Measurements from ENCODE around the gene NR1D1. TPM values are rescaled to one million over a fixed set of nuclear protein-coding genes. Genes with fewer than 3 reads are reported as not detected.

The NR1D1 gene
- total and polyA plus RNA-seq, 2 of the 13 experiments (the other 11 are each of a cell fraction or from before 2014, with no cell fraction given), result 2.1 to 2.7 TPM

DNA sequence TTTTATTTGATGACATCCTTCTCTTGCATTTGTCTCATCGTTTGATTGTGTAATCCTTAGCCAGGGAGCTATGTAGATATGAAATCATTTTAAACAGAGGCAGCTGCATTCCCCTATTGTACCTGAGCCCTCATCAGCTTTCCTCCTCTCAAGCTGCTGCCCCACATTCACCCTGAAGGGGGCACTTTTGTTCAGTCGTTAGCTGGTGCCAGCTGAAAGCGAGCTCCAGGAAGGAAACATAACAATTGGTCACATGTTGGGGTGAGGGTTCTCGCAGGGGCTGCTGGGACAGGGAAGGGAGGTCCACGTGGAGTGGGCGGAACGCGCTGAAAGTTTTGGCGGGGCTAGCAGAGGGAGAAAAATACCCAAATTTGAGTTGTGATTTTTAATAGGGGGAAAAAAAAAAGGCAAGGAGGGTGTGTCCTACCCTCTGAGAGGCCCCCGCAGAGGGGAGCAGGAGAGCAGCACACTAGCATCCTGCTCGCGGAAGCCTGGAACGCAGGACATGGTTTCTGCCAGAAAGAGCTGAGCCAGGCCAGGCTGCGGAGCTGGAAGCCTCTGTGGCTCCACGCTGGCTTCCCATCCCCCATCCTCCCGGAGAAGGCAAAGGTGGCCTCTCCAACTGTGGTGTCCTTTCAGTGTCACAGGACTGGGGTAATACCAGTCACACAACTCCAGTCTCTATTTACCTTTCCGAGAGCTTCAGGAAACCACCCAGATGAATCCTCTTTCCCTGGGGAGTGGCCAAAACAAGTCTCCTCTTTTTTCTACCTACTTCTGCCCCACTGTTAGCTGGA, 12.9 kb upstream of the NR1D1 start (continued):
- TF ChIP-seq, protein P1, sequence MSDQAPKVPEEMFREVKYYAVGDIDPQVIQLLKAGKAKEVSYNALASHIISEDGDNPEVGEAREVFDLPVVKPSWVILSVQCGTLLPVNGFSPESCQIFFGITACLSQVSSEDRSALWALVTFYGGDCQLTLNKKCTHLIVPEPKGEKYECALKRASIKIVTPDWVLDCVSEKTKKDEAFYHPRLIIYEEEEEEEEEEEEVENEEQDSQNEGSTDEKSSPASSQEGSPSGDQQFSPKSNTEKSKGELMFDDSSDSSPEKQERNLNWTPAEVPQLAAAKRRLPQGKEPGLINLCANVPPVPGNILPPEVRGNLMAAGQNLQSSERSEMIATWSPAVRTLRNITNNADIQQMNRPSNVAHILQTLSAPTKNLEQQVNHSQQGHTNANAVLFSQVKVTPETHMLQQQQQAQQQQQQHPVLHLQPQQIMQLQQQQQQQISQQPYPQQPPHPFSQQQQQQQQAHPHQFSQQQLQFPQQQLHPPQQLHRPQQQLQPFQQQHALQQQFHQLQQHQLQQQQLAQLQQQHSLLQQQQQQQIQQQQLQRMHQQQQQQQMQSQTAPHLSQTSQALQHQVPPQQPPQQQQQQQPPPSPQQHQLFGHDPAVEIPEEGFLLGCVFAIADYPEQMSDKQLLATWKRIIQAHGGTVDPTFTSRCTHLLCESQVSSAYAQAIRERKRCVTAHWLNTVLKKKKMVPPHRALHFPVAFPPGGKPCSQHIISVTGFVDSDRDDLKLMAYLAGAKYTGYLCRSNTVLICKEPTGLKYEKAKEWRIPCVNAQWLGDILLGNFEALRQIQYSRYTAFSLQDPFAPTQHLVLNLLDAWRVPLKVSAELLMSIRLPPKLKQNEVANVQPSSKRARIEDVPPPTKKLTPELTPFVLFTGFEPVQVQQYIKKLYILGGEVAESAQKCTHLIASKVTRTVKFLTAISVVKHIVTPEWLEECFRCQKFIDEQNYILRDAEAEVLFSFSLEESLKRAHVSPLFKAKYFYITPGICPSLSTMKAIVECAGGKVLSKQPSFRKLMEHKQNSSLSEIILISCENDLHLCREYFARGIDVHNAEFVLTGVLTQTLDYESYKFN (CRISPR knock-in tag; conservative IDR thresholded peaks at IDR 0.05), result peak; percentile 89
- TF ChIP-seq, protein P2, sequence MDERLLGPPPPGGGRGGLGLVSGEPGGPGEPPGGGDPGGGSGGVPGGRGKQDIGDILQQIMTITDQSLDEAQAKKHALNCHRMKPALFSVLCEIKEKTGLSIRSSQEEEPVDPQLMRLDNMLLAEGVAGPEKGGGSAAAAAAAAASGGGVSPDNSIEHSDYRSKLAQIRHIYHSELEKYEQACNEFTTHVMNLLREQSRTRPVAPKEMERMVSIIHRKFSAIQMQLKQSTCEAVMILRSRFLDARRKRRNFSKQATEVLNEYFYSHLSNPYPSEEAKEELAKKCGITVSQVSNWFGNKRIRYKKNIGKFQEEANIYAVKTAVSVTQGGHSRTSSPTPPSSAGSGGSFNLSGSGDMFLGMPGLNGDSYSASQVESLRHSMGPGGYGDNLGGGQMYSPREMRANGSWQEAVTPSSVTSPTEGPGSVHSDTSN (CRISPR knock-in tag; IDR thresholded peaks at IDR 0.05), result peak; percentile 21; the same call in 1 of the 2 replicates
- TF ChIP-seq HDAC1 (CRISPR knock-in tag; IDR thresholded peaks at IDR 0.05), result peak; percentile 95
- TF ChIP-seq ZNF652 (CRISPR knock-in tag; IDR thresholded peaks at IDR 0.05; ENCODE audit: borderline replicate concordance, low read depth), result no peak; the same call in 1 of the 2 replicates
- peak; percentile 68; the same call in 1 of the 2 replicates for TF ChIP-seq AKAP8 (CRISPR knock-in tag; IDR thresholded peaks at IDR 0.05)
- no peak for TF ChIP-seq TAF15 (IDR thresholded peaks at IDR 0.05; ENCODE audit: low read depth, low read length, poor library complexity, severe bottlenecking)
- TF ChIP-seq, protein P3, sequence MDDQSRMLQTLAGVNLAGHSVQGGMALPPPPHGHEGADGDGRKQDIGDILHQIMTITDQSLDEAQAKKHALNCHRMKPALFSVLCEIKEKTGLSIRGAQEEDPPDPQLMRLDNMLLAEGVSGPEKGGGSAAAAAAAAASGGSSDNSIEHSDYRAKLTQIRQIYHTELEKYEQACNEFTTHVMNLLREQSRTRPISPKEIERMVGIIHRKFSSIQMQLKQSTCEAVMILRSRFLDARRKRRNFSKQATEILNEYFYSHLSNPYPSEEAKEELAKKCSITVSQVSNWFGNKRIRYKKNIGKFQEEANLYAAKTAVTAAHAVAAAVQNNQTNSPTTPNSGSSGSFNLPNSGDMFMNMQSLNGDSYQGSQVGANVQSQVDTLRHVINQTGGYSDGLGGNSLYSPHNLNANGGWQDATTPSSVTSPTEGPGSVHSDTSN (CRISPR knock-in tag; IDR thresholded peaks at IDR 0.05; ENCODE audit: borderline replicate concordance), result peak; percentile 43; the same call in 1 of the 2 replicates
- no peak for TF ChIP-seq ZNF101 (CRISPR knock-in tag; IDR thresholded peaks at IDR 0.05; ENCODE audit: borderline replicate concordance, low read depth)
- TF ChIP-seq SRSF9 (IDR thresholded peaks at IDR 0.05; ENCODE audit: borderline replicate concordance, insufficient read depth, low read depth, low read length, poor library complexity, severe bottlenecking), result no peak
- peak; percentile 97; the same call in 1 of the 2 replicates for TF ChIP-seq ZNF670 (CRISPR knock-in tag; IDR thresholded peaks at IDR 0.05; ENCODE audit: borderline replicate concordance)
- TF ChIP-seq KDM5A (IDR thresholded peaks at IDR 0.05; ENCODE audit: borderline replicate concordance, low read length), result no peak
- 0 out of 2 replicates have a peak, but pooled peaks have one; percentile 59 for TF ChIP-seq WIZ (CRISPR knock-in tag; IDR thresholded peaks at IDR 0.05)
- TF ChIP-seq ZNF841 (CRISPR knock-in tag; IDR thresholded peaks at IDR 0.05; ENCODE audit: borderline replicate concordance), result no peak
- TF ChIP-seq ZNF207 (IDR thresholded peaks at IDR 0.05; ENCODE audit: borderline replicate concordance), result no peak
- peak; percentile 48; the same call in 1 of the 2 replicates for TF ChIP-seq ZNF83 (CRISPR knock-in tag; IDR thresholded peaks at IDR 0.05; ENCODE audit: borderline replicate concordance)
- TF ChIP-seq, protein P4, sequence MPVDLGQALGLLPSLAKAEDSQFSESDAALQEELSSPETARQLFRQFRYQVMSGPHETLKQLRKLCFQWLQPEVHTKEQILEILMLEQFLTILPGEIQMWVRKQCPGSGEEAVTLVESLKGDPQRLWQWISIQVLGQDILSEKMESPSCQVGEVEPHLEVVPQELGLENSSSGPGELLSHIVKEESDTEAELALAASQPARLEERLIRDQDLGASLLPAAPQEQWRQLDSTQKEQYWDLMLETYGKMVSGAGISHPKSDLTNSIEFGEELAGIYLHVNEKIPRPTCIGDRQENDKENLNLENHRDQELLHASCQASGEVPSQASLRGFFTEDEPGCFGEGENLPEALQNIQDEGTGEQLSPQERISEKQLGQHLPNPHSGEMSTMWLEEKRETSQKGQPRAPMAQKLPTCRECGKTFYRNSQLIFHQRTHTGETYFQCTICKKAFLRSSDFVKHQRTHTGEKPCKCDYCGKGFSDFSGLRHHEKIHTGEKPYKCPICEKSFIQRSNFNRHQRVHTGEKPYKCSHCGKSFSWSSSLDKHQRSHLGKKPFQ (CRISPR knock-in tag; IDR thresholded peaks at IDR 0.05; ENCODE audit: insufficient replicate concordance), result no peak
- TF ChIP-seq, protein P5, sequence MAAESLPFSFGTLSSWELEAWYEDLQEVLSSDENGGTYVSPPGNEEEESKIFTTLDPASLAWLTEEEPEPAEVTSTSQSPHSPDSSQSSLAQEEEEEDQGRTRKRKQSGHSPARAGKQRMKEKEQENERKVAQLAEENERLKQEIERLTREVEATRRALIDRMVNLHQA (CRISPR knock-in tag; IDR thresholded peaks at IDR 0.05), result no peak
- no peak for TF ChIP-seq SYNCRIP (IDR thresholded peaks at IDR 0.05; ENCODE audit: insufficient read depth, low read depth, low read length)
- no peak for TF ChIP-seq SMARCE1 (IDR thresholded peaks at IDR 0.05; ENCODE audit: borderline replicate concordance)
- TF ChIP-seq FLYWCH1 (CRISPR knock-in tag; IDR thresholded peaks at IDR 0.05), result no peak
